H9 (cell line): ENCODE results near the gene DDAH2. TPM values are rescaled to one million over a fixed set of nuclear protein-coding genes. Genes with fewer than 3 reads are reported as not detected.

ENCODE experiments used
- DNase-seq: peaks from one replicate; pipeline ENCODE4 v3.0.0-alpha.2; 2017
- H2AFZ ChIP-seq: one replicate; pipeline ENCODE4 v1.6.1; 2013; ENCODE audit warnings: mild to moderate bottlenecking, low read length, control low read depth, moderate library complexity
- H2AK5ac ChIP-seq: 2 replicates; pipeline ENCODE4 v1.6.1; 2013; ENCODE audit warnings: low read length, control low read depth, mixed read lengths; ENCODE audit not compliant: insufficient read length
- H2BK120ac ChIP-seq: one replicate; pipeline ENCODE4 v1.6.1; 2013; ENCODE audit warnings: low read depth, mild to moderate bottlenecking, low read length, control low read depth, inconsistent platforms; ENCODE audit not compliant: poor library complexity, severe bottlenecking
- H2BK12ac ChIP-seq: 2 replicates; pipeline ENCODE4 v1.6.1; 2013; ENCODE audit warnings: low read length, control low read depth, mixed read lengths, low read depth; ENCODE audit not compliant: insufficient read length
- H2BK15ac ChIP-seq: 2 replicates; pipeline ENCODE4 v1.6.1; 2013; ENCODE audit warnings: low read depth, low read length, control low read depth
- H2BK20ac ChIP-seq: one replicate; pipeline ENCODE4 v1.6.1; 2013; ENCODE audit warnings: low read depth, mild to moderate bottlenecking, low read length, control low read depth, inconsistent platforms; ENCODE audit not compliant: poor library complexity, severe bottlenecking
- H2BK5ac ChIP-seq: 2 replicates; pipeline ENCODE4 v1.6.1; 2013; ENCODE audit warnings: low read length, control low read depth, mixed read lengths; ENCODE audit not compliant: insufficient read length
- H3K14ac ChIP-seq: 2 replicates; pipeline ENCODE4 v1.6.1; 2013; ENCODE audit warnings: low read length, control low read depth; ENCODE audit not compliant: insufficient read depth
- H3K18ac ChIP-seq: 2 replicates; pipeline ENCODE4 v1.6.1; 2013; ENCODE audit warnings: low read depth, mild to moderate bottlenecking, mixed read lengths, low read length, control low read depth; ENCODE audit not compliant: insufficient read length
- H3K23ac ChIP-seq: 2 replicates; pipeline ENCODE4 v1.6.1; 2013; ENCODE audit warnings: low read length, control low read depth, mixed read lengths, low read depth; ENCODE audit not compliant: insufficient read length
- H3K23me2 ChIP-seq: 2 replicates; pipeline ENCODE4 v1.6.1; 2013; ENCODE audit warnings: low read depth, mild to moderate bottlenecking, mixed read lengths, low read length, control low read depth; ENCODE audit not compliant: insufficient read length, poor library complexity, severe bottlenecking
- H3K27ac ChIP-seq: 2 replicates; pipeline ENCODE4 v1.5.1; 2013; ENCODE audit warnings: low read length, control low read depth, mixed read lengths, low read depth; ENCODE audit not compliant: insufficient read length
- H3K27me3 ChIP-seq: 2 replicates; pipeline ENCODE4 v1.6.1; 2013; ENCODE audit warnings: low read length, control low read depth, inconsistent platforms; ENCODE audit not compliant: insufficient read depth
- H3K4ac ChIP-seq: 2 replicates; pipeline ENCODE4 v1.6.1; 2013; ENCODE audit warnings: low read depth, mild to moderate bottlenecking, control low read depth, inconsistent platforms, low read length, moderate library complexity
- H3K4me1 ChIP-seq: 2 replicates; pipeline ENCODE4 v1.6.1; 2013; ENCODE audit warnings: low read length, control low read depth, inconsistent platforms; ENCODE audit not compliant: insufficient read depth
- H3K4me2 ChIP-seq: 2 replicates; pipeline ENCODE4 v1.6.1; 2013; ENCODE audit warnings: low read length, control low read depth, mixed read lengths; ENCODE audit not compliant: insufficient read length, insufficient read depth
- H3K56ac ChIP-seq: 2 replicates; pipeline ENCODE4 v1.6.1; 2013; ENCODE audit warnings: low read depth, mild to moderate bottlenecking, mixed read lengths, low read length, control low read depth; ENCODE audit not compliant: insufficient read length
- H3K79me1 ChIP-seq: 2 replicates; pipeline ENCODE4 v1.6.1; 2013; ENCODE audit warnings: low read depth, mild to moderate bottlenecking, moderate library complexity, low read length, control low read depth, inconsistent platforms; ENCODE audit not compliant: insufficient read depth, poor library complexity, severe bottlenecking
- H3K79me2 ChIP-seq: 2 replicates; pipeline ENCODE4 v1.6.1; 2013; ENCODE audit warnings: low read length, control low read depth, inconsistent platforms; ENCODE audit not compliant: insufficient read depth
- H3K9ac ChIP-seq: 2 replicates; pipeline ENCODE4 v1.6.1; 2013; ENCODE audit warnings: low read length, control low read depth, mixed read lengths; ENCODE audit not compliant: insufficient read length; ENCODE audit errors: extremely low read depth
- H3K9me3 ChIP-seq: one replicate; pipeline ENCODE4 v1.6.1; 2013; ENCODE audit warnings: low read depth, low read length, inconsistent platforms; ENCODE audit not compliant: control insufficient read depth
- H3T11ph ChIP-seq: one replicate; pipeline ENCODE4 v1.6.1; 2013; ENCODE audit warnings: mild to moderate bottlenecking, low read length, control low read depth, inconsistent platforms
- H4K20me1 ChIP-seq: one replicate; pipeline ENCODE4 v1.6.1; 2013; ENCODE audit not compliant: control insufficient read depth, insufficient read length, insufficient read depth
- H4K5ac ChIP-seq: 2 replicates; pipeline ENCODE4 v1.6.1; 2013; ENCODE audit warnings: low read depth, mild to moderate bottlenecking, mixed read lengths, low read length, control low read depth; ENCODE audit not compliant: insufficient read length
- H4K8ac ChIP-seq: replicated peaks from 2 replicates; pipeline ENCODE4 v1.6.1; 2013; ENCODE audit warnings: low read length, control low read depth, mixed read lengths, low read depth; ENCODE audit not compliant: insufficient read length
- H4K91ac ChIP-seq: 2 replicates; pipeline ENCODE4 v1.6.1; 2013; ENCODE audit warnings: low read depth, mild to moderate bottlenecking, moderate library complexity, mixed read lengths, low read length, control low read depth; ENCODE audit not compliant: insufficient read length
- H3K27ac Mint-ChIP-seq, 3 experiments: 2 replicates in 2 of 3; 3 replicates in 1 of 3; pipeline ENCODE4 v1.8.0; 2020 to 2021; ENCODE audit warnings: mixed read lengths in 3 of 3, mild to moderate bottlenecking in 1 of 3, moderate library complexity in 1 of 3
- H3K27me3 Mint-ChIP-seq: 2 replicates; pipeline ENCODE4 v1.8.0; 2021; ENCODE audit warnings: low read depth, mild to moderate bottlenecking, moderate library complexity, mixed read lengths
- H3K36me3 Mint-ChIP-seq, 3 experiments: 2 replicates in 2 of 3; 3 replicates in 1 of 3; pipeline ENCODE4 v1.8.0; 2020 to 2021; ENCODE audit warnings: low read depth in 3 of 3, mixed read lengths in 3 of 3; ENCODE audit not compliant: insufficient read depth in 1 of 3
- H3K4me1 Mint-ChIP-seq, 2 experiments: 2 replicates each; pipeline ENCODE4 v1.8.0; 2020; ENCODE audit warnings: mixed read lengths in 2 of 2
- H3K4me3 Mint-ChIP-seq, 2 experiments: 2 replicates in 1 of 2; 3 replicates in 1 of 2; pipeline ENCODE4 v1.8.0; 2020 to 2021; ENCODE audit warnings: mild to moderate bottlenecking in 2 of 2, mixed read lengths in 2 of 2, moderate library complexity in 1 of 2
- H3K9me3 Mint-ChIP-seq, 2 experiments: 2 replicates in 1 of 2; 3 replicates in 1 of 2; pipeline ENCODE4 v1.8.0; 2020; ENCODE audit warnings: mild to moderate bottlenecking in 2 of 2, mixed read lengths in 2 of 2, moderate library complexity in 1 of 2
- CTCF ChIP-seq: fragments of 200-600 bp; sonication (generic); conservative IDR thresholded peaks from 3 replicates; pipeline ENCODE4 v1.8.0; 2021; ENCODE audit warnings: antibody characterized with exemption, mild to moderate bottlenecking
- WGBS: extraction: QIAGEN DNeasy Blood & Tissue Kit; methylation state at CpG from one replicate; pipeline ENCODE4 v1.1.7; 2013; ENCODE audit warnings: missing lambda C conversion rate, low lambda C conversion rate, mixed read lengths; ENCODE audit not compliant: insufficient read length; ENCODE audit errors: extremely low coverage; 5-methylcytosine and 5-hydroxymethylcytosine counted together
- total RNA-seq: library from RNA; stranded (reverse); gene quantifications from 2 replicates; pipeline ENCODE4 v1.2.1, GENCODE V29; 2021

DDAH2 gene
- total RNA-seq, 1 experiment from 2014 or later = 73.2 TPM

- Histone ChIP-seq H2BK20ac (no peak overlapping the region), H3K27me3 (no peaks in the 10 kb centered on the region), H3K14ac (no peak overlapping the region; the same call in 1 of the 2 replicates), H3K9me3 (no peaks in the 10 kb centered on the region), H3T11ph (no peak overlapping the region), H3K4ac (no peak overlapping the region), H2BK5ac (no peak overlapping the region), H2BK12ac (no peak overlapping the region), H3K4me2 (no peak overlapping the region), H4K5ac (no peak overlapping the region), H2AK5ac (no peak overlapping the region), H3K4me1 (no peaks in the 10 kb centered on the region), H3K9ac (no peak overlapping the region), H4K91ac (no peak overlapping the region), H3K79me2 (no peaks in the 10 kb centered on the region), H3K56ac (no peak overlapping the region), H3K23me2 (no peaks in the 10 kb centered on the region), H2AFZ (no peak overlapping the region), H3K79me1 (no peaks in the 10 kb centered on the region), H3K18ac (no peak overlapping the region), H4K8ac (no peak overlapping the region), H2BK15ac (no peak overlapping the region), H3K23ac (no peak overlapping the region), H2BK120ac (no peak overlapping the region), H3K27ac (no peak overlapping the region), H4K20me1 (no peaks in the 10 kb centered on the region)
- WGBS = no CpG with 5 or more reads among the region's 8 CpGs
- no peaks in the 10 kb centered on the region; the same call in none of the 2 replicates for H3K27me3 Mint-ChIP-seq
- H3K9me3 Mint-ChIP-seq = no peaks in the 10 kb centered on the region; a peak in 1 of 5 replicates
- no peak for DNase-seq
- H3K4me3 Mint-ChIP-seq = peak overlapping the region in 1 of 2 experiments; percentile 24; a peak in 1 of 5 replicates
- peaks cover 13 to 47% (median 34%) of the 10 kb centered on the region in 3 experiments for H3K36me3 Mint-ChIP-seq
- peaks cover 23 to 27% of the 10 kb centered on the region in 2 experiments for H3K4me1 Mint-ChIP-seq
- peak overlapping the region; percentile 28 to 93 (median 77); a peak in 5 of 7 replicates for H3K27ac Mint-ChIP-seq
- TF ChIP-seq CTCF = no peak
Observed at GRCh38 chr6:31762878-31763618, 33.9 kb upstream of the DDAH2 start.
